HepG2 (cell line): Measurements from ENCODE around the gene IFT80.

Experiments
- HNRNPK ChIP-seq: fragments of 200-400 bp; formaldehyde crosslinking; IDR thresholded peaks from 2 replicates; pipeline ENCODE4 v1.6.1; 2018; ENCODE audit warnings: low read length, low read depth, moderate library complexity, mild to moderate bottlenecking; ENCODE audit not compliant: poor library complexity, severe bottlenecking
- KAT7 ChIP-seq: IDR thresholded peaks from 2 replicates; pipeline ENCODE4 v1.6.1; 2018; ENCODE audit warnings: borderline replicate concordance, missing compliant biosample characterization
- NFIC ChIP-seq: IDR thresholded peaks from 2 replicates; pipeline ENCODE4 v1.6.1; 2012; ENCODE audit warnings: mild to moderate bottlenecking, low read length, inconsistent platforms
- TF ChIP-seq, protein P1 (sequence below): sonication (generic); formaldehyde crosslinking; IDR thresholded peaks from 2 replicates; pipeline ENCODE4 v1.5.0; 2020; ENCODE audit warnings: mild to moderate bottlenecking, missing genetic modification reagents, moderate library complexity

DNA sequence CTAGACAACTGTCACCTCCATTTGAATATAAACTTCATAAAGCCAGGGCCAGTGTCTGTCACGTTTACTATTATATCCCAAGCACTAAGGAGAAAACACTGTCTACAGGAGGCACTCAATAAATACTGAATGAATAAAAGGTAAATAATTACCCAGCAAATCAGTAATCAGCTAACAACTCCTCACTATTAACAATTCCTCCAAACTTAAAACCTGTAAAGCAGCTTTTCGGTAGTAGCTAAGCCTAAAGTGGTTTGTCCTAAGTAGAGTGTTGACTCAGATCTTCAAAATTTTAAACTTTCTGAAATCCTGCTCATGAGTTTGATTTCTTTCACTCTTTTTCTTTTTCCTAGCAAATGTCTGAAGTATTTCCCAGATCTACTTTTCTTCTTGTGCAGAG is 133.9 kb downstream of the IFT80 start:
- TF ChIP-seq, protein P1, sequence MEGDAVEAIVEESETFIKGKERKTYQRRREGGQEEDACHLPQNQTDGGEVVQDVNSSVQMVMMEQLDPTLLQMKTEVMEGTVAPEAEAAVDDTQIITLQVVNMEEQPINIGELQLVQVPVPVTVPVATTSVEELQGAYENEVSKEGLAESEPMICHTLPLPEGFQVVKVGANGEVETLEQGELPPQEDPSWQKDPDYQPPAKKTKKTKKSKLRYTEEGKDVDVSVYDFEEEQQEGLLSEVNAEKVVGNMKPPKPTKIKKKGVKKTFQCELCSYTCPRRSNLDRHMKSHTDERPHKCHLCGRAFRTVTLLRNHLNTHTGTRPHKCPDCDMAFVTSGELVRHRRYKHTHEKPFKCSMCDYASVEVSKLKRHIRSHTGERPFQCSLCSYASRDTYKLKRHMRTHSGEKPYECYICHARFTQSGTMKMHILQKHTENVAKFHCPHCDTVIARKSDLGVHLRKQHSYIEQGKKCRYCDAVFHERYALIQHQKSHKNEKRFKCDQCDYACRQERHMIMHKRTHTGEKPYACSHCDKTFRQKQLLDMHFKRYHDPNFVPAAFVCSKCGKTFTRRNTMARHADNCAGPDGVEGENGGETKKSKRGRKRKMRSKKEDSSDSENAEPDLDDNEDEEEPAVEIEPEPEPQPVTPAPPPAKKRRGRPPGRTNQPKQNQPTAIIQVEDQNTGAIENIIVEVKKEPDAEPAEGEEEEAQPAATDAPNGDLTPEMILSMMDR (CRISPR knock-in tag), result no peak
- no peak for TF ChIP-seq HNRNPK
- no peak for TF ChIP-seq NFIC
- TF ChIP-seq KAT7, result no peak
